AG04449 (cell line): Measurements from ENCODE around the gene CD300A.

Source experiments
- CTCF ChIA-PET: fragments of 350-600 bp; formaldehyde crosslinking; extraction: SDS; loops from one replicate; lab custom pipeline; 2021; ENCODE audit warnings: antibody characterized with exemption; lab: Yijun Ruan, JAX
- POLR2A ChIA-PET: fragments of 400-600, 350-600 bp; formaldehyde crosslinking; extraction: SDS; loops from one replicate; lab custom pipeline; 2020; ENCODE audit warnings: antibody characterized with exemption, inconsistent platforms; lab: Yijun Ruan, JAX
- DNase-seq: peaks from one replicate; pipeline ENCODE4 v3.0.0-alpha.2; 2010; ENCODE audit warnings: low read depth, low spot score
- H3K4me3 ChIP-seq: 2 replicates; pipeline ENCODE4 v1.5.1; 2011; ENCODE audit warnings: low read depth, mild to moderate bottlenecking, control low read depth, low read length
- CTCF ChIP-seq: IDR thresholded peaks from one replicate; pipeline ENCODE4 v1.5.1; 2011; ENCODE audit warnings: mild to moderate bottlenecking, moderate library complexity, low read length, control low read depth, inconsistent platforms; ENCODE audit not compliant: insufficient read depth; ENCODE audit errors: missing control alignments

The CD300A gene

GRCh38 chr17:74466111-74466827, at the start of gene CD300A:
Gene CD300A, plus strand, starts transcription at chr17:74466634. Its CDS starts 70 bp downstream, at chr17:74466704.
- TF ChIP-seq CTCF, result no peak
- no peak for DNase-seq
- ChIA-PET POLR2A (no interaction called here), CTCF (interaction anchor here (1.4 kb wide), 1 partner anchor 9 kb away, joined by 6 read pairs; no protein-coding TSS in a partner anchor)
- no peak within 1 kb of the TSS for H3K4me3 ChIP-seq

GRCh38 chr17:74417178-74418045, 49.0 kb upstream of the CD300A start:
- no peak for DNase-seq
- H3K4me3 ChIP-seq, result no peak overlapping the region
- ChIA-PET POLR2A (no interaction called here), CTCF (no interaction called here)
- no peak for TF ChIP-seq CTCF

GRCh38 chr17:74419928-74420411, 46.5 kb upstream of the CD300A start:
- DNase-seq, result no peak
- POLR2A ChIA-PET, result no interaction called here

GRCh38 chr17:74424117-74424516, 42.3 kb upstream of the CD300A start:
- POLR2A ChIA-PET, result no interaction called here
- CTCF ChIA-PET, result interaction anchor here (1.2 kb wide), 1 partner anchor 33 kb away, joined by 3 read pairs; no protein-coding TSS in a partner anchor
- TF ChIP-seq CTCF, result no peak
- no peak overlapping the region for H3K4me3 ChIP-seq
- no peak for DNase-seq

More at GRCh38 chr17:74419928-74420411, 46.5 kb upstream of the CD300A start:
- TF ChIP-seq CTCF, result no peak
- H3K4me3 ChIP-seq, result no peak overlapping the region
- CTCF ChIA-PET, result no interaction called here

- ChIA-PET CTCF (interaction anchor here (1.5 kb wide), 1 partner anchor 32 kb away, joined by 4 read pairs; no protein-coding TSS in a partner anchor), POLR2A (no interaction called here)
- no peak for DNase-seq
- no peak overlapping the region for H3K4me3 ChIP-seq
- TF ChIP-seq CTCF, result no peak
These were observed 41.8 kb upstream of the CD300A start for GRCh38 chr17:74424657-74425056.

GRCh38 chr17:74426551-74427047, 39.8 kb upstream of the CD300A start:
- DNase-seq, result no peak
- no peak for TF ChIP-seq CTCF
- CTCF ChIA-PET, result no interaction called here
- no peak overlapping the region for H3K4me3 ChIP-seq
- POLR2A ChIA-PET, result no interaction called here
